Mesendoderm (in vitro differentiated cells): ENCODE results near the gene ICA1L.

Experiments used
- DNase-seq: peaks from one replicate; pipeline ENCODE4 v3.0.0; 2013
- H2AK5ac ChIP-seq: 2 replicates; pipeline ENCODE4 v1.6.1; 2013; ENCODE audit warnings: low read length, inconsistent platforms
- H2BK120ac ChIP-seq: 2 replicates; pipeline ENCODE4 v1.6.1; 2013; ENCODE audit warnings: low read depth, mild to moderate bottlenecking, low read length, moderate library complexity, mixed read lengths
- H2BK15ac ChIP-seq: replicated peaks from 2 replicates; pipeline ENCODE4 v1.6.1; 2013; ENCODE audit warnings: low read depth, mild to moderate bottlenecking, moderate library complexity
- H2BK5ac ChIP-seq: 2 replicates; pipeline ENCODE4 v1.6.1; 2013; ENCODE audit warnings: low read length, inconsistent platforms
- H3K18ac ChIP-seq: 2 replicates; pipeline ENCODE4 v1.6.1; 2013; ENCODE audit warnings: mild to moderate bottlenecking, low read length, mixed read lengths
- H3K23ac ChIP-seq: one replicate; pipeline ENCODE4 v1.6.1; 2013; ENCODE audit warnings: low read length
- H3K27ac ChIP-seq: 2 replicates; pipeline ENCODE4 v1.5.1; 2013; ENCODE audit warnings: low read depth, mild to moderate bottlenecking, inconsistent platforms, low read length, moderate library complexity
- H3K27me3 ChIP-seq: 2 replicates; pipeline ENCODE4 v1.6.1; 2013; ENCODE audit warnings: low read length, control low read depth, mild to moderate bottlenecking, inconsistent platforms; ENCODE audit not compliant: insufficient read depth, poor library complexity
- H3K36me3 ChIP-seq: 2 replicates; pipeline ENCODE4 v1.6.1; 2013; ENCODE audit warnings: low read length, inconsistent platforms; ENCODE audit not compliant: control insufficient read depth, insufficient read depth
- H3K4ac ChIP-seq: one replicate; pipeline ENCODE4 v1.6.1; 2013; ENCODE audit warnings: low read depth, mild to moderate bottlenecking, low read length, moderate library complexity
- H3K4me1 ChIP-seq: 2 replicates; pipeline ENCODE4 v1.6.1; 2013; ENCODE audit warnings: low read depth, low read length, inconsistent platforms; ENCODE audit not compliant: control insufficient read depth
- H3K4me2 ChIP-seq: 2 replicates; pipeline ENCODE4 v1.6.1; 2013; ENCODE audit warnings: low read length
- H3K4me3 ChIP-seq: 2 replicates; pipeline ENCODE4 v1.5.1; 2013; ENCODE audit warnings: mild to moderate bottlenecking, low read length
- H3K56ac ChIP-seq: one replicate; pipeline ENCODE4 v1.6.1; 2013; ENCODE audit warnings: low read length
- H3K79me1 ChIP-seq: 2 replicates; pipeline ENCODE4 v1.6.1; 2013; ENCODE audit warnings: low read length, inconsistent platforms
- H3K79me2 ChIP-seq: 2 replicates; pipeline ENCODE4 v1.6.1; 2013; ENCODE audit warnings: mild to moderate bottlenecking, low read length; ENCODE audit not compliant: control insufficient read depth, insufficient read depth
- H3K9ac ChIP-seq: 2 replicates; pipeline ENCODE4 v1.6.1; 2013; ENCODE audit warnings: low read length, inconsistent platforms
- H4K5ac ChIP-seq: one replicate; pipeline ENCODE4 v1.6.1; 2013; ENCODE audit warnings: low read length
- H4K8ac ChIP-seq: one replicate; pipeline ENCODE4 v1.6.1; 2013; ENCODE audit warnings: low read depth, mild to moderate bottlenecking, control low read depth, low read length, moderate library complexity
- WGBS: extraction: QIAGEN DNeasy Blood & Tissue Kit; methylation state at CpG from one replicate; pipeline ENCODE4 v1.1.7; 2013; ENCODE audit warnings: low lambda C conversion rate, missing lambda C conversion rate; ENCODE audit not compliant: insufficient coverage; ENCODE audit errors: extremely low coverage; 5-methylcytosine and 5-hydroxymethylcytosine counted together

The ICA1L gene

GRCh38 chr2:202726070-202726469 is 145.5 kb downstream of the ICA1L start:
- no peak overlapping the region for H3K56ac ChIP-seq
- no peak overlapping the region for H3K27ac ChIP-seq
- H3K79me2 ChIP-seq: no peaks in the 10 kb centered on the region
- DNase-seq: no peak
- no peak overlapping the region for H2AK5ac ChIP-seq
- no CpG with 5 or more reads among the region's 3 CpGs for WGBS
- H3K4me3 ChIP-seq: no peak overlapping the region
- H3K18ac ChIP-seq: no peak overlapping the region
- no peaks in the 10 kb centered on the region for H3K4me1 ChIP-seq
- no peak overlapping the region for H4K5ac ChIP-seq
- no peaks in the 10 kb centered on the region for H3K36me3 ChIP-seq
- H3K79me1 ChIP-seq: no peaks in the 10 kb centered on the region
- no peak overlapping the region for H2BK120ac ChIP-seq
- no peak overlapping the region for H3K9ac ChIP-seq
- no peaks in the 10 kb centered on the region for H3K27me3 ChIP-seq
- H2BK5ac ChIP-seq: no peak overlapping the region
- no peak overlapping the region for H2BK15ac ChIP-seq
- H3K4me2 ChIP-seq: no peak overlapping the region
- no peak overlapping the region for H3K4ac ChIP-seq
- H4K8ac ChIP-seq: no peak overlapping the region
- H3K23ac ChIP-seq: no peak overlapping the region

- H3K27ac ChIP-seq: no peak overlapping the region
- H3K4ac ChIP-seq: no peak overlapping the region
- no peaks in the 10 kb centered on the region for H3K79me2 ChIP-seq
- H3K9ac ChIP-seq: no peak overlapping the region
- H3K56ac ChIP-seq: no peak overlapping the region
- no peak overlapping the region for H3K4me3 ChIP-seq
- no peaks in the 10 kb centered on the region for H3K79me1 ChIP-seq
- H3K4me2 ChIP-seq: no peak overlapping the region
- H2BK120ac ChIP-seq: no peak overlapping the region
- no peaks in the 10 kb centered on the region for H3K27me3 ChIP-seq
- no peak overlapping the region for H2BK15ac ChIP-seq
- no CpG with 5 or more reads among the region's 5 CpGs for WGBS
- no peak overlapping the region for H3K18ac ChIP-seq
- H3K23ac ChIP-seq: no peak overlapping the region
- H2AK5ac ChIP-seq: no peak overlapping the region
- H3K36me3 ChIP-seq: no peaks in the 10 kb centered on the region
- DNase-seq: no peak
- no peaks in the 10 kb centered on the region for H3K4me1 ChIP-seq
- no peak overlapping the region for H4K5ac ChIP-seq
- no peak overlapping the region for H4K8ac ChIP-seq
- H2BK5ac ChIP-seq: no peak overlapping the region
Measured at GRCh38 chr2:202723746-202724145, 147.8 kb downstream of the ICA1L start.
